ENCODE data around the gene RFPL2.

Gene RFPL2

DNA sequence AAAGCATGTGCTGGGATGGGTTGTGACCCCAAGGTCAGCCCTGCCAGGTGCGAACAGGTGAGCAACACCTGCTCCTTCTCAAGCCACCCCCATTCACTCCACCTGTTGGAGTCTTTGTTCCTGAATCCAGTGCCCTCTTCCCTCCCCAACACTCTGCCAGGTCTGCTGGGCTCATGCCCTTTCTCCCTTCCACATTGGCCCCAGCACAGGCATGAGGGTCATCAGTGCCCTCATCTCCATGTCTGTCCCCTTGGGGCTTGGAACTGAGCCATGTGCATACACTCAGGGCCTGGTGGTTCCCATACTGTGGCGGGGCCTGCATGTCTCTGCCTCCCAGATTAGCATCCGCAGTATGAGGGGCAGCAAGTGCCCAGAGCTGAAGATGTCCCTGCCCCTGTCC, 19.1 kb downstream of the RFPL2 start:
- no peak for DNase-seq (ENCODE audit: low read depth)
- TF ChIP-seq, protein P1, sequence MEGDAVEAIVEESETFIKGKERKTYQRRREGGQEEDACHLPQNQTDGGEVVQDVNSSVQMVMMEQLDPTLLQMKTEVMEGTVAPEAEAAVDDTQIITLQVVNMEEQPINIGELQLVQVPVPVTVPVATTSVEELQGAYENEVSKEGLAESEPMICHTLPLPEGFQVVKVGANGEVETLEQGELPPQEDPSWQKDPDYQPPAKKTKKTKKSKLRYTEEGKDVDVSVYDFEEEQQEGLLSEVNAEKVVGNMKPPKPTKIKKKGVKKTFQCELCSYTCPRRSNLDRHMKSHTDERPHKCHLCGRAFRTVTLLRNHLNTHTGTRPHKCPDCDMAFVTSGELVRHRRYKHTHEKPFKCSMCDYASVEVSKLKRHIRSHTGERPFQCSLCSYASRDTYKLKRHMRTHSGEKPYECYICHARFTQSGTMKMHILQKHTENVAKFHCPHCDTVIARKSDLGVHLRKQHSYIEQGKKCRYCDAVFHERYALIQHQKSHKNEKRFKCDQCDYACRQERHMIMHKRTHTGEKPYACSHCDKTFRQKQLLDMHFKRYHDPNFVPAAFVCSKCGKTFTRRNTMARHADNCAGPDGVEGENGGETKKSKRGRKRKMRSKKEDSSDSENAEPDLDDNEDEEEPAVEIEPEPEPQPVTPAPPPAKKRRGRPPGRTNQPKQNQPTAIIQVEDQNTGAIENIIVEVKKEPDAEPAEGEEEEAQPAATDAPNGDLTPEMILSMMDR (IDR thresholded peaks at IDR 0.05; ENCODE audit: low read depth, low read length, missing control alignments): no peak
- H3K4me3 ChIP-seq (ENCODE audit: low read depth, low read length): no peak overlapping the region

DNA sequence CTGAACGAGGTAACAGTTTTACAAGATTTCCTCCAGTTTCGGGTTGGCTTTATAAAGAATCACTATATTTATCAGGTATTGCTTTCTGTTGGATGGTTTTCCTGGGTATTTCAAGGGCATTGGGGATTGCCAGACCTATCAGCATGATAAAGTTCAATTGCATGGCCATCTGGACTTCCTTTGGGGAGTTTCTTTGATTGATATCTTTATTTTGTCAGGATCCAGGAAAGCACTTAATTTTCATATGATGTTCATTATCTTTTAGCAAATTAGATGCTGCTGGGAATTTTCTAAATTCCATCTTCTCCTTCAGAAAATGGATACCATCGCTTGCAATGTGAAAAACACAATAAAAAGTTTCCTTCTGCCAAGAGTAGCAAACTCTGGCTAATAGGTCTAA, 21.2 kb downstream of the RFPL2 start:
- DNase-seq (ENCODE audit: low read depth): no peak
- no peak overlapping the region for H3K4me3 ChIP-seq (ENCODE audit: low read depth, low read length)
- TF ChIP-seq, protein P1 (IDR thresholded peaks at IDR 0.05; ENCODE audit: low read depth, low read length, missing control alignments): no peak

DNA sequence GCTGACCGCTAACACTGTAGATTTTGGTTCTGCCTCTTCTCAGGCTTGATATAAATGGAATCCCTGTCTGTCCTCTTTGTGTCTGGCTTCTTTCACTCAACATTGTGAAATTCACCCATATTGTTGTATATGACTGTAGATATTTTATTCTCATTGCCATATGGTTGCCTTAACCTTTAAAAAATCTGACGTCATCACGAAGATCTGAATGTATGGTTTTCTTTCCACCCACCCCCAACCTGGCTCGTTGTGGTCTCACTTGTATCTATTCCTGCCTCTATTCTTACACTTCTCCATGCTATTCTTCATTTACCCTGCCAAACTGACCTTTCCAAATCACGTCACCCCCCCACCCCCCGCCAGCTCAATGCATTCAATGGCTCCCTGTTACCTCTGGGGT, 23.8 kb downstream of the RFPL2 start:
- DNase-seq (ENCODE audit: low read depth): no peak
- H3K4me3 ChIP-seq (ENCODE audit: low read depth, low read length): no peak overlapping the region
- TF ChIP-seq, protein P1 (IDR thresholded peaks at IDR 0.05; ENCODE audit: low read depth, low read length, missing control alignments): no peak

DNA sequence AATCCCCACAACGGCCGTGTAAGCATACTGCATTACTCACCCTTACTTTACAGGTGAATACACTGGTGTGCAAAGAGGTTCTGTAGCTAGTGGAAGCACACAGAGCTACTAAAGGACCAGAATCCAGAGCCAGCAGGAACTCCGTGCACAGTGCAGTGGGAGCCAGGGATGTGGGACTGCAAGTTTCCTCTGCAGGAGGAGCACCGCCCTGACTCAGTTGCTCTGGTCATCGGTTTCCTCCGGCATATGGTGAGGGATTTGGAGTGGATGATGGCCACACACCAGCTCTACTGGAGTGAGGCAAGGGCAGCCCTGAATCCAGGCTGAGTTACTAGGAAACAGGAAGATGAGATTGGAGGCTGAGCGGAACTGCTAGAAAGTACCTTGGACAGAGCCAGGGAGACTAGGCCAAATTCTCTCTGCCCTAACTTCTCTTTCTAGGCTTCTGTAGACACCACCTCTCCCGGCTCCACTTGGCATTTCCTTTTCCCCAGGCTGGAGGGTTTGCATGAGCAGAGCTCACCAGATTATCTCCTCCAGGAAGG, 27.6 kb downstream of the RFPL2 start:
- DNase-seq (ENCODE audit: low read depth): no peak
- TF ChIP-seq, protein P1 (IDR thresholded peaks at IDR 0.05; ENCODE audit: low read depth, low read length, missing control alignments): no peak
- H3K4me3 ChIP-seq (ENCODE audit: low read depth, low read length): no peak overlapping the region

DNA sequence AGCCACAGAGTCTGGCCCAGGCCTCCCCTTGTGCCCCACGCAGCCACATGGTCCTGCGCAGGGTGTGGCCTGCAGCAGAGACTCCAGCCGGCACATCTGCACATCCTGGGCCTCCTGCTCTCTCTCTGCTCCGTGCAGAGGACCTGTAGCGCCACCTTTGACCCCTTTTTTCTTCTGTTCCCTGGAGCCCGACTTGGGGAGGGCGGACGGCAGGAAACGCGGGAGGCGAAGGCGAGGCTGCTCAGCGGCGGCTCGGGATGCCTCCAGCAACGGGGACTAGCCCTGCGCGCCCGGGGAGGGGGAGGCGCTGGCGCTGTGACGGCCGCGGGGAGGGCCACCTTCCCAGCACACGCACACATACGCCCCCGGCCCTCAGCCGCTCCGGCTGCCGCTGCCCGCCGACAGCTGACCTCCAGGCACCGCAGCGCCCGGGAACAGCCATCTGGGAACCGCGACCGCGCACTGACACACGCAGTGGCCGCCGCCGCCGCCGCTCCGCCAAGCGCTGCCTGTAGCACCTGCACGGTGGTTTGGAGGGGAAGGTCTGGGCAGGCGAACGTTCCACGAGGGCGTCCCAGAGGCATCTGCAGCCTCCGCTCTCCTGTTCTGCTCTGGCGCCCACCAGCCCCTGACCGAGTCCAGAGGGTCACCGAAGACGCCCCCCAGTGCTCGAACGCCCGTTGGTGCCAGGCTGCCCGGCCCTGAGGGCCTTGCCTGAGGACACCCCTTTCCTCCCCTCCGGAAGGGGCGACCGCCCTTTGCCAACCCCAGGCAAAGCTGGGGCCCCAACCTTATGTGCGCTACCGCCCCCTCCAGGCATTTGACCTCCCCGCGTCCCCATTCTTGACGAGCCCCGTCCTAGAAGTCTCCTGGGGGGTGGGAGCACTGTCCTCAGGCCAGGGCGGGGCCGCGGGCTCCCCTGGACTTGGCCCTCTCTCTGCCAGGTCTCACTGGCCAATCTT, 28.9 kb downstream of the RFPL2 start:
- TF ChIP-seq, protein P1 (IDR thresholded peaks at IDR 0.05; ENCODE audit: low read depth, low read length, missing control alignments): no peak
- DNase-seq (ENCODE audit: low read depth): no peak
- no peak overlapping the region for H3K4me3 ChIP-seq (ENCODE audit: low read depth, low read length)

DNA sequence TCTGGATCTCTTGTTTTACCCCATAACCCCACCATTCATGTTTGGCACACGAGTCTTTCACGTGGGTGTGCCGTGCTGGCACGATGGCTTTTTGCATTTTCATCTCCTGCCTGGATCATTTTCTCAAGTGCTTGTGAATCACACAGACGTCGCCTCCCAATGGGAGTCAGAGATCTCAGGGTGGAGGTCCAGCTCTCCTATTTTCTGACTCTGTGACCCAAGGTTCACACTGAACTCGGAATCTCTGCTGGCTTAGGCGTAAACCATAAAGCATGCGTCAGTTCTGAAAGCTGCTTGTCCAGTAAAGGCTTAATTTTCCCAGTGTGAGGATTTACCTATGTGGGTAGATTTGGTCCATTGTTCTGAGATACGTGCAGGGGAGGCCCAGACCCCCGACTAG, 29.8 kb downstream of the RFPL2 start:
- TF ChIP-seq, protein P1 (IDR thresholded peaks at IDR 0.05; ENCODE audit: low read depth, low read length, missing control alignments): no peak
- no peak for DNase-seq (ENCODE audit: low read depth)
- no peak overlapping the region for H3K4me3 ChIP-seq (ENCODE audit: low read depth, low read length)
